ENCODE data around the gene LRP10.
"Not testable (repeated sequence)": the region's sequence is repeated elsewhere in the genome, so short reads cannot be mapped to it uniquely, and the experiment has no call there.

Gene LRP10

DNA sequence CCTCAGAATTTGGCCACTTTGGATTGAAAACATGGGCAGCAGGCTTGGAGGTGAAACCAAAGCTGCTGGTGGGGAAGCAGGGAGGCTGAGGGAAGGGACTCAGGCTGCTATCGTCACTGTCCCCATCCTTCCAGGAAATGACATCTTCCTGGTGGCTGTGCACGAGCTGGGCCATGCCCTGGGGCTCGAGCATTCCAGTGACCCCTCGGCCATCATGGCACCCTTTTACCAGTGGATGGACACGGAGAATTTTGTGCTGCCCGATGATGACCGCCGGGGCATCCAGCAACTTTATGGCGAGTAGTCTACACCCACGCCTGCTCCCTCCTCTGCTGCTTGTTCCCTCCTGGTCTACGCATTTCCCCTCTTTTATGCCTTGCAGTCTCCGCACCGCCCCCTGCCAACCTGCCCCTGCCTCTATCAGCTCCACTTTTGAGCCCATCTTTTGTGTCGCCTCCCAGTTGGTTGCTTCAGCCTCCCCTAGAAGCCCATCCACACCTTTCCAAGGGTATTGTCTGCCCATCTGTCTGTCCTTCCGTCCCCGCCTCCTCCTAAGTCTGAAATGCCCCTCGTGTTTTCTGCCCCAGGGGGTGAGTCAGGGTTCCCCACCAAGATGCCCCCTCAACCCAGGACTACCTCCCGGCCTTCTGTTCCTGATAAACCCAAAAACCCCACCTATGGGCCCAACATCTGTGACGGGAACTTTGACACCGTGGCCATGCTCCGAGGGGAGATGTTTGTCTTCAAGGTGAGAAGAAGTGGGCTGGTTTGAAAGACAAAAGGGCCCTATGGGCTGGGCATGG lies 28.2 kb upstream of the LRP10 start:
- no peak for DNase-seq (ENCODE audit: low read depth in 2 of 2)

DNA sequence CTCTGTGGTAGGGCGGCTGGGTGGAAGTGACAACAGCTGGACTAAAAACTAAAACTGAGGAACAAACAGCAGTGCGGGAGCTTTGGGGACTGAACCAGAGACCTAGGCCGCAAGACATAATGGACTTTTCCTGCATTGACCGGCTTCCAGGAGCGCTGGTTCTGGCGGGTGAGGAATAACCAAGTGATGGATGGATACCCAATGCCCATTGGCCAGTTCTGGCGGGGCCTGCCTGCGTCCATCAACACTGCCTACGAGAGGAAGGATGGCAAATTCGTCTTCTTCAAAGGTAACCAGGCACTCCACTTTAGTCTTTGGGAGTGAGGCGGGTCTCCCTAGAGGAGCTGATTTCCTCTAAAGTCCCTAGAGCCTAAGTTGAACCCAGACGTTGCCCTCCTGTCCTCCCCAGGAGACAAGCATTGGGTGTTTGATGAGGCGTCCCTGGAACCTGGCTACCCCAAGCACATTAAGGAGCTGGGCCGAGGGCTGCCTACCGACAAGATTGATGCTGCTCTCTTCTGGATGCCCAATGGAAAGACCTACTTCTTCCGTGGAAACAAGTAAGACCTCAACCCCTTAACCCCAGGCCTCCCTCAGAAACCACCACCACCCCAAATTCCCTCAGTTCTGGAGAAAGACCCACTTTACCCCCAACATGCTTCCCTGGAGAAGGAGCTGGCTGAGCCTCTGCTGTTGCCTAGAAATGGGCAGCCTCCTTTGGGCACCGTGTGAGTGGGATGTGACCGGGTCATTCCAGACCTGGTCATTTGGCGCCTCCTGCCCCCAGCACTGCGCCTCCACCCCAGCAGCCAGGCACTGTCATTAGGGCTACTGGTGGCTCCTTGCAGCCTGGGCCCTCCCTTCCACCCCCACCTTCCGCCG lies 27.1 kb upstream of the LRP10 start:
- no peak for DNase-seq (ENCODE audit: low read depth in 2 of 2)

DNA sequence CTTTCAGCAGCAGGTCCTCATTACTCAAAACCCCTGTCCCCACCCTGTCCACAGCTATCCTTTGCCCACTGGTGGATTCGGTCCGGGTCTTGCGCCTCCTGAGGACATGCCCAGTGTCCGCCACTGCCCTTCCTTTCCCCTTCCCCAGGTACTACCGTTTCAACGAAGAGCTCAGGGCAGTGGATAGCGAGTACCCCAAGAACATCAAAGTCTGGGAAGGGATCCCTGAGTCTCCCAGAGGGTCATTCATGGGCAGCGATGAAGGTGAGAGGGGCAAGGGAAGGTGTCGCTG lies 26.5 kb upstream of the LRP10 start:
- no peak for DNase-seq (ENCODE audit: low read depth in 2 of 2)

DNA sequence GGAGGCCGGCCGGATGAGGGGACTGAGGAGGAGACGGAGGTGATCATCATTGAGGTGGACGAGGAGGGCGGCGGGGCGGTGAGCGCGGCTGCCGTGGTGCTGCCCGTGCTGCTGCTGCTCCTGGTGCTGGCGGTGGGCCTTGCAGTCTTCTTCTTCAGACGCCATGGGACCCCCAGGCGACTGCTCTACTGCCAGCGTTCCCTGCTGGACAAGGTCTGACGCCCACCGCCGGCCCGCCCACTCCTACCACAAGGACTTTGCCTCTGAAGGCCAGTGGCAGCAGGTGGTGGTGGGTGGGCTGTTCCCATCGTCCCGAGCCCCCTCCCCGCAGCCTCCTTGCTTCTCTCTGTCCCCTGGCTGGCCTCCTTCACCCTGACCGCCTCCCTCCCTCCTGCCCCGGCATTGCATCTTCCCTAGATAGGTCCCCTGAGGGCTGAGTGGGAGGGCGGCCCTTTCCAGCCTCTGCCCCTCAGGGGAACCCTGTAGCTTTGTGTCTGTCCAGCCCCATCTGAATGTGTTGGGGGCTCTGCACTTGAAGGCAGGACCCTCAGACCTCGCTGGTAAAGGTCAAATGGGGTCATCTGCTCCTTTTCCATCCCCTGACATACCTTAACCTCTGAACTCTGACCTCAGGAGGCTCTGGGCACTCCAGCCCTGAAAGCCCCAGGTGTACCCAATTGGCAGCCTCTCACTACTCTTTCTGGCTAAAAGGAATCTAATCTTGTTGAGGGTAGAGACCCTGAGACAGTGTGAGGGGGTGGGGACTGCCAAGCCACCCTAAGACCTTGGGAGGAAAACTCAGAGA lies 25.5 kb upstream of the LRP10 start:
- DNase-seq (ENCODE audit: low read depth in 2 of 2): no peak

DNA sequence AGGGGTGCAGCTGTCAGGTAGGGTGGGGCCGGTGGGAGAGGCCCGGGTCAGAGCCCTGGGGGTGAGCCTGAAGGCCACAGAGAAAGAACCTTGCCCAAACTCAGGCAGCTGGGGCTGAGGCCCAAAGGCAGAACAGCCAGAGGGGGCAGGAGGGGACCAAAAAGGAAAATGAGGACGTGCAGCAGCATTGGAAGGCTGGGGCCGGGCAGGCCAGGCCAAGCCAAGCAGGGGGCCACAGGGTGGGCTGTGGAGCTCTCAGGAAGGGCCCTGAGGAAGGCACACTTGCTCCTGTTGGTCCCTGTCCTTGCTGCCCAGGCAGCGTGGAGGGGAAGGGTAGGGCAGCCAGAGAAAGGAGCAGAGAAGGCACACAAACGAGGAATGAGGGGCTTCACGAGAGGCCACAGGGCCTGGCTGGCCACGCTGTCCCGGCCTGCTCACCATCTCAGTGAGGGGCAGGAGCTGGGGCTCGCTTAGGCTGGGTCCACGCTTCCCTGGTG lies 24.7 kb upstream of the LRP10 start:
- DNase-seq (ENCODE audit: low read depth in 2 of 2): no peak

DNA sequence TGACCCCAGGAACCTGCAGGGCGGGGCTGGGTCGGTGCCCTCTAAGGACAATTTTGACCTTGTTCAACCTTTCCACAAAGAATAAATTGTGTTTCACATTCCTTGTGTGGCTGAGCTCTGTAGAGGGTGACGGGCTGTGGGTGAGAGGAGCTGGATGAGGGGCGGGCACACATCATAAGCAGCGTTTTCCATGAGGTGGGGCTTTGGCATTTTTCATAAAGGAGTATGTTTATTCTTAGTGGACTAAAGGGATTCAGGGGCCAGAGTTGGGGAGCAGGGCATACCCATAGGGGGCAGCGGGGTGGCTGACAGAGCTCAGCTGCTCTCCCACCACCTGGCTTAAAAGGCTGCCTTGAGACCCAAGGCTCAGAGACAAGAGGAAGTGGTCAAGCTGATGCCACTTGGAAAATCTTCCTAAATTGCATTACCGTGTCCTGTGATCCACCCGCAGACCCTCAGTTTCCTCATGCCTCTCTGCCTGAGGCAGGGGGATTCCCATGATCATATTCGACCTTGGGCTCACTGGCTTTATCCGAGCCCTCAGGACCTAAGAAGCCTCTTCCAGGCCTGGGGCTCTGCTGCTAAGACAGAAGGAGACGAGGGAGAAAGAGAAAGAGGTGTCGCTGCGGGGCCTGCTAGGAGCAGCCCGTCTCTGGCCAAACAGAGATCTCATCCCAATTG lies 23.7 kb upstream of the LRP10 start:
- DNase-seq (ENCODE audit: low read depth in 2 of 2): no peak

DNA sequence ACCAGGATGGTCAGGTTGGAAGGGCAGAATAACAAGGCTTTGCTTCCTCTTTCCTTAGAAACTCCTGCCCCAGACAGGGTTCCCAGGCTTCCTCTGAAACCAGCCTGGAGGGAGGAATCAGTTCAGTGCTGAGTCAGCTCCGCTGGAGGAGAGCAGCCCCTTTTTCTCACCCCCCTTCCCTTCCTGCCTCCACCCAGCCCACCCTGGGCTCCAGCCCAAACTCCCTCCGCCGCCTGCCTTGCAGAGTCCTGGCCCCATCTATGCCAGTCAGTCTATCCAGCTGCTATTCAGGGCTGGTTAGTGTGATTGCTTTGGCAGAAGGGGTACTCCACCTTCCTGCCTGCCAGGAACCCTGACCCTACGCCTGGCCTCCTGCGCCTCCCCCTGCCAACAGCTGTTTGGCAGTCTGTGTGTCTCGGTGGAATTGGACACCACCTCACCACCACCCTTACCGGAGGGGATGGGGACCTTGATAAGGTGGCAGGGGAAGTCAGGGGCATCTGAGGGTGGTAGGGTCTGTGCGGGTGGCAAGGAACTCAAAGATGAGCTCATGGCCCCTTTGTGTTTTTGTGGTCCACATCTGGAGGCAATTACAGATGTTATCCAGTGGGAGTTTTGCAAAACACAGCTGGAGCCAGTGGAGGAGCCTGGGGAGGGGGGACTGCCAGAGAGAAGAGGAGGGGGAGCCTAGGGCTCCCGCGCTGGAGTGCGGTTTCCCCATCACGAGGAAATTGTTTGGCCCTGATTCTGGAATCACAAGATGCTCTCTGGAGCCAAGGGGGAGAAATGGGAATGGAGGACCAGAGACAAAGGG lies 23.0 kb upstream of the LRP10 start:
- no peak for DNase-seq (ENCODE audit: low read depth in 2 of 2)

DNA sequence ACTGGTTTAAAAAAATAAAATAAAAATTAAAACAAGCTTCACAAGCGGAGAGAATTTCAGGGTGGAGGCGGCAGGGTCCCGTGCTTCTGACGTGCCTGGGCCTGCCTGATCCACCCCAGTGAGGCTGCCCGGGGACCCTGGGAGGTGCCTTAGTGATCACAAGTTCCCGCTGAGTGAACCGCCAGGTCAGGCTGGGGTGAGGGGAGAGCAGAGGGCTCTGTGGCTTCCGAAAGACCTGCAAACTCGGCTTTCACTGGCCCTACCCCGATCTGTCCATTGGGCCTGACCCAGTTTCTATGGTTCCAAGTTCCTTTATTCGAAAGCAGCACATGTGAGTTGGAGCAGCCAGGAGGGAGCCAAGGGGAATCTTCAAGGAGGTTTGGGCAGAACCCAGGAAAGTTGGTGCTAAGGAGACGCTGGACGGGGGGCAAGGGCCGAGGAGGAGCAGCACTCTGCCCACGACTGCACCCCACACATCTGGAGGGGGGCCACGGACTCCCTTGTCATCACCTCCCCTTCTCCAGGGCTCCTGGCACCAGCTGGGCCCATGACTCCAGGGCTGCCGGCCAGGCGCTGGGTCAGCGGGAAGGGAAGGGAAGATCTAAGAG lies 22.2 kb upstream of the LRP10 start:
- DNase-seq (ENCODE audit: low read depth in 2 of 2): no peak

DNA sequence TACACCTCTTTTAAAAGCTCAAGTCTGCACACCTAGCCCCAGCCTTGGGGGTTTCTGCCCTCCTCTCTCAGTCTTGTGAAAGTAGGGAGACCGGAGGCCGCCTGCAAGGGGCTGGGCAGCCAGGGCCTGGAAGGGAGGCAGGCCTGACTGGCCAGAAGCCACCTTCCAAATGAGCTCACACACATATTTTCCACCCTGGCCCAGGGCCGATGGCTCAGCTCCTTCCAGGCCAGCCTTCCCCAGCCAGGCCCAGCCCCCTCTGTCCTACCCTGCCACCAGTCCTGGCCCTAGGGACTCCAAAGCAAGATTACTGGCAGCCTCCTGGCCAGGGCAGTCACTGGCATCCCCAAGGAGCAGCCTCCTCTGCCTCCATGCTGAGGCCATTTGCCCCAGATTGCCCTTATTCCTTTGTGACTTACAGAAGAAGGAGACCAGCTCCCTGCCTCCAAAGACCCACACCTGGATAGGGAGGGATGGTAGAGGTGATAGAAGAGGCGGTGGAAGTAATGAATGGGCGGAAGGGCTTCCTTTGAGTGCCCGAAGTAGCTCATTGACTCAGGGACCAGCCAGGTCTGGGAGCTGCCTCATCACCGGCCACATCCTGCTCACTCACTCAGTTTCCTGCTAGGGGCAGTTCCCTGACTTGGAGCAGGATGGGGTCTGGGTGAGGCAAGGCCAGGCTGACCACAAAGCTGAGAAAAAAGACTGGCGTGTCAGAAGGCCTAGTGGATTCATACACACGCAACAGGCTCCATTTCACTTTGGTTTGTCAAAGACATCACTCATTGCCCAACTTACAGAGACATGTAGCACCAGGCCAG lies 20.4 kb upstream of the LRP10 start:
- no peak for DNase-seq (ENCODE audit: low read depth in 2 of 2)

DNA sequence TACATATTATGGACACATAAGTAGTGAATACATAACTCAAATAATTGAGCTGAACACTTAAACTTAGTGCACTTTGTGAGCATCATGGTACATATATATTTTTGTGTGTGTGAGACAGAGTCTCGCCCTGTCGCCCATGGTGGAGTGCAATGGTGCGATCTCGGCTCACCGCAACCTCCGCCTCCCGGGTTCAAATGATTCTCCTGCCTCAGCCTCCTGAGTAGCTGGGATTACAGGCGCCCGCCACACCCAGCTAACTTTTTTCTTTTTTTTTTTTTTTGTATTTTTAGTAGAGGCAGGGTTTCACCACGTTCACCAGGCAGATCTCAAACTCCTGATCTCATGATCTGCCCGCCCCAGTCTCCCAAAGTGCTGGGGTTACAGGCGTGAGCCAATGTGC lies 19.4 kb upstream of the LRP10 start:
- not testable (repeated sequence) for DNase-seq (ENCODE audit: low read depth in 2 of 2)

DNA sequence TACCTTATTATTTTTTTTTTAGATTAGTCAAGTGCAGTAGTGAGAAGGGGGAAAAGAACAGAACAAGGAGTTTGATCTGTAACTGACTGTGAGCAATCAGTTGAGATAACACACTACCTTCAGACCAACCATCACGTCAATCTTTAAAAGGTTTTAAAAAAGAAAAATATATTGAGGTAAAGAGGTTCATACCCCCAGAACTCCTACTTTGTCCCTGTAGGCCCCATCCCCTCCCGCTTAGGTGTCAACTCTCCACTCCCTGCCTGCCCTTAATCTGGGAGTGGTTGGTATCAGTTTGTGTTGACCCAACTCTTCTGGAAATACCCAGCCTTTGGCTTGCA lies 19.0 kb upstream of the LRP10 start:
- no peak for DNase-seq (ENCODE audit: low read depth in 2 of 2)

DNA sequence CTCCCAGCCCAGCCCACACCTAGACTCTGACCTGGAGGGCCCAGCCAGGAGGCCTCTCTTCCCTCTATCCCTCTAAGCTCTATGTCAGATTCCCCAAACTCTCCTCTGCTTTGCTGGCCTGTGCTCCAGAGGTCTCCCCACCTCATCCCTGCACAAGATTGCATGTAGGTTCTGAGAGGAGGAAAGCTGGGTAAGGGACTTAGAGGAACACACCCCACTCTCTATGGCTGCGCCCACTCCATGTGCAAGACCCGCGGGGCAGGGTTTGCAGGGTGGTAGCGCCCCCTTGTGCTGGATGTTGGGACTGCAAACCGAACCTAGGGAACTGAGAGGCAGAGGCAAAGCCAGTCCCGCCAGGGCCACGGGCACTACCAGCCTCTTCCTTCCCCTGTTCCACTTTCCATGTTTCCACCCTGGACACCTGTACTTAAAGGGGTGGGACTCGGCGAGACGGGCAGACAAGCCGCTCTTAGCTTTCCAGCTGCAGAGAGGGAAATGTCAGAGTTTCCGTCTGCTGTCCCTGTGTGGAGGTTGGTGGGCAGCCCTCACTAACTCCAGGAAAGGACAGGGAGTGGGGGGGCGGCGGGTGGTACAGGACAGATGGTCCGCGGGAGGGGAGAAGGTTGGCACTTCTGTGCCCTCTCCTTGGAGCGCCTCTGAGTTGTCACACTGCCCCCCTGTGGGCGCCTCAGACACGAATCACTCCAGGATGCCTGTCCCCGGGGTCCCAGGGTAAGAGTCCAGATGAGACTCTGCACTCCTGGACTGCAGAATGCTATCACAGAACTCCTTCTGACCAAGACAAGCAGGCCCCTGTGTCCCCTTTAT lies 18.4 kb upstream of the LRP10 start:
- DNase-seq (ENCODE audit: low read depth in 2 of 2): peak; percentile 86

DNA sequence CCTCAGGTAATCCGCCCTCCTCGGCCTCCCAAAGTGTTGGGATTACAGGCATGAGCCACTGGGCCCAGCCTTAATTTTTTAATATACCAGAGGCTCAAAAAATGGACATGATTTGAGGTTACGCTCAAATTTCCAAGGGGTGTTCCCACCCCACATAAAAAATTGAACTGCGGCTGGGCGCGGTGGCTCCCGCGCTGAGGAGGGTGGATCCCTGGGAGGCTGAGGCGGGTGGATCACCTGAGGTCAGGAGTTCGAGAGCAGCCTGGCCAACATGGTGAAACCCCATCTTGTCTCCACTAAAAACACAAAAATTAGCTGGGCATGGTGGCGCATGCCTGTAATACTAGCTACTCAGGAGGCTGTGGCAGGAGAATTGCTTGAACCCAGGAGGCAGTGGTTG lies 17.2 kb upstream of the LRP10 start:
- not testable (repeated sequence) for DNase-seq (ENCODE audit: low read depth in 2 of 2)

DNA sequence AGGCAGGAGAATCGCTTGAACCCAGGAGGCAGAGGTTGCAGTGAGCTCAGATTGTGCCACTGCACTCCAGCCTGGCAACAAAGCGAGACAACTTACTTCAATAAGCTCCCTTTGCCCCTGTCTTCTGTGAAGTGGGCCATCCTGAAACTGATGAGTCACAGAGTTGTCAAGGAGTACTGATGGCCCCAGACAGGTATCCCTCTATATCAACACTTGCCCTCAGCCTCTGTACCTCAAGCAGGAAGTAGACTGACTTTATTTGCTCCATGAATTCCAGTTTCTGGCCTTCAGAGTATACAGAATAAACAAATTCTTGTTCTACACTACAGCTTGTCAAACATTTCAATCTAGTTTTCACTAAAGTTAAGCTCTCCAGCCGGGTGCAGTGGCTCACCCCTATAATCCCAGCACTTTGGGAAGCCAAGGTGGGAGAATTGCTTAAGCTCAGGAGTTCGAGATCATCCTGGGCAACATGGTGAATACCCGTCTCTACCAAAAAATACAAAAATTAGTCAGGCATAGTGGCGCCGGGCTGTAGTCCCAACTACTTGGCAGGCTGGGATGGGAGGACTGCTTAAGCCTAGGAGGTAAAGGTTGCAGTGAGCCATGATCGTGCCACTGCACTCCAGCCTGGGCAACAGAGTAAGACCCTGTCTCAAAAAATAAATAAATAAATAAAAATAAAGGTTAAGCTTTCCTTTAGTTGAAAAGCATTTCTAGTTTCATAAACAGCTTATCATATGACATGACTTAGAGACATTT lies 16.4 kb upstream of the LRP10 start:
- DNase-seq (ENCODE audit: low read depth in 2 of 2): no peak

DNA sequence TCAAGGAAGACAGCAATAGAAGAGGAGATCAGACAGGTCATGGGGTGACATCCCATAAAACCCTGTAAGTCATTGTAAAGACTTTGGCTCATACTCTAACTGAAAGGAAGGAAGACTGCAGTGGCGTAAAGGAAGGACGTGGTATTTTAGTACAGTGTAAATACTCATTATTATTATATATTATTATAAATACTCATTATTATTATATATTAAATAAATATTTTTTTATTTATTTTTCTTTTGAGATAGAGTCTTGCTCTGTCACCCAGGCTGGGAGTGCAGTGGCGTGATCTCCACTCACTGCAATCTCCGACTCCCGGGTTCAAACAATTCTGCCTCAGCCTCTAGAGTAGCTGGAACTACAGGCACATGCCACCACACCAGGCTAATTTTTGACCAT lies 15.1 kb upstream of the LRP10 start:
- no peak for DNase-seq (ENCODE audit: low read depth in 2 of 2)

DNA sequence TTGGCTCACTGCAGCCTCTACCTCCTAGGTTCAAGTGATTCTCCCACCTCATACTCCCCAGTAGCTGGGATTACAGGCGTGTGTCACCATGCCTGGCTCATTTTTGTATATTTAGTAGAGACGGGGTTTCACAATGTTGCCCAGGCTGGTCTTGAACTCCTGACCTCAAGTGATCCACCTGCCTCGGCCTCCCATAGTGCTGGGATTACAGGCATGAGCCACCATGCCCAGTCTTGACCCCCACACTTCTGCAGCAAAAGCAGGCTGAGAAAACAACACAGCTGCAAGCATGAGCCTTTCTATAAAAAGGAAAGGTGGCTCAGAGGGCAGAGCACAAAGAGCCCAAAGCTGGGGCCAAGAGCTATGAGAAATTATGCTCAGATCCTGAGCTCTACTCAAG lies 11.2 kb upstream of the LRP10 start:
- not testable (repeated sequence) for DNase-seq (ENCODE audit: low read depth in 2 of 2)

DNA sequence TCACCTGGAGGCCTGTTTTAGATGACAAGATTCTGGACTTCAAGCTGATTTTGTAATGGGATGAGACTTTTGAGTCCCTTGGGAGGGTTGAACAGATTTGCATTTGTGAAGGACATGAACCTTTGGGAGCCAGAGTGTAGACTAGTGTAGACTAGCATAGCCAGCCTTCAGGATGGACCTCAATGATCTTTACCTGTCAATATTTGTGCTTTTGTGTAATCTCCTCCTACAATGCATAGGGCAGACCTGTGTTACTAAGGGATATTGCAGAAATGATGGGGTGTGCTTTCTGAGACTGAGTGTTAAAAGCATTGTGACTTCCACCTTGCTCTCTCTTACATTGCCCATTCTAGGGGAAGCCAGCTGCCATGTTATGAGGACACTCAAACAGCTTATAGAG lies 9.9 kb upstream of the LRP10 start:
- DNase-seq (ENCODE audit: low read depth in 2 of 2): no peak

DNA sequence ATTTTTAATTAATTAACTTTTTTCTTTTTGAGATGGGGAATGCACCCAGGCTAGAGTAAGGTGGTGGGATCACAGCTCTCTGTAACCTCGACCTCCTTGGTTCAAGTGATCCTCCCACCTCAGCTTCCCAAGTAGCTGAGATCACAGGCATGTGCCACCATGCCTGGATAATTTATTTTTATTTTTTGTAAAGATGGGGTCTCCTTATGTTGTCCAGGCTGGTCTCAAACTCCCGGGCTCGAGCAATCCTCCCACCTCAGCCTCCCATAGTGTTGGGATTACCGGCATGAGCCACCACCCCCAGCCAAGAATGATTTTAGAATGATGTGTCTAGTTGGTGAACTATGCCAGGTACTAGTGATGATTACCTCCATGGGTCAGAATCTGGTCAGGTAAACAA lies 6.6 kb upstream of the LRP10 start:
- DNase-seq (ENCODE audit: low read depth in 2 of 2): no peak
